Liver (tissue), 3 donors: ENCODE measurements around the gene SLC39A3.

Experiments used
- EGR1 ChIP-seq, 2 donors: IDR thresholded peaks; 2 replicates each; pipeline ENCODE4 v1.6.1; 2016 to 2018; ENCODE audit warnings: antibody characterized with exemption in 2 of 2, low read depth in 2 of 2
- FOXA1 ChIP-seq: IDR thresholded peaks from 2 replicates; pipeline ENCODE4 v1.6.1; 2016; ENCODE audit warnings: antibody characterized with exemption
- GABPA ChIP-seq, 2 donors: IDR thresholded peaks in 1 of 2; conservative IDR thresholded peaks in 1 of 2; 2 replicates each; pipeline ENCODE4 v1.6.1; 2016; ENCODE audit warnings: antibody characterized with exemption in 2 of 2, mild to moderate bottlenecking in 1 of 2, moderate library complexity in 1 of 2
- JUND ChIP-seq, 2 donors: IDR thresholded peaks; 2 replicates each; pipeline ENCODE4 v1.6.1; 2016; ENCODE audit warnings: antibody characterized with exemption in 2 of 2
- RAD21 ChIP-seq, 2 donors: IDR thresholded peaks; 2 replicates each; pipeline ENCODE4 v1.6.1; 2016; ENCODE audit warnings: antibody characterized with exemption in 2 of 2, mild to moderate bottlenecking in 2 of 2
- YY1 ChIP-seq: IDR thresholded peaks from 2 replicates; pipeline ENCODE4 v1.6.1; 2016; ENCODE audit warnings: antibody characterized with exemption, mild to moderate bottlenecking
- TF ChIP-seq, protein P1 (sequence below): fragments of 150-350 bp; IDR thresholded peaks from 2 replicates; pipeline ENCODE4 v1.5.1; 2017; ENCODE audit warnings: improper control_type of control experiment, low read depth, low read length; ENCODE audit not compliant: missing input control
- TF ChIP-seq, protein P2 (sequence below): IDR thresholded peaks from 2 replicates; pipeline ENCODE4 v1.6.1; 2016; ENCODE audit warnings: antibody characterized with exemption, mild to moderate bottlenecking
- donor health status: healthy.
- donor health status: healthy.

DNA sequence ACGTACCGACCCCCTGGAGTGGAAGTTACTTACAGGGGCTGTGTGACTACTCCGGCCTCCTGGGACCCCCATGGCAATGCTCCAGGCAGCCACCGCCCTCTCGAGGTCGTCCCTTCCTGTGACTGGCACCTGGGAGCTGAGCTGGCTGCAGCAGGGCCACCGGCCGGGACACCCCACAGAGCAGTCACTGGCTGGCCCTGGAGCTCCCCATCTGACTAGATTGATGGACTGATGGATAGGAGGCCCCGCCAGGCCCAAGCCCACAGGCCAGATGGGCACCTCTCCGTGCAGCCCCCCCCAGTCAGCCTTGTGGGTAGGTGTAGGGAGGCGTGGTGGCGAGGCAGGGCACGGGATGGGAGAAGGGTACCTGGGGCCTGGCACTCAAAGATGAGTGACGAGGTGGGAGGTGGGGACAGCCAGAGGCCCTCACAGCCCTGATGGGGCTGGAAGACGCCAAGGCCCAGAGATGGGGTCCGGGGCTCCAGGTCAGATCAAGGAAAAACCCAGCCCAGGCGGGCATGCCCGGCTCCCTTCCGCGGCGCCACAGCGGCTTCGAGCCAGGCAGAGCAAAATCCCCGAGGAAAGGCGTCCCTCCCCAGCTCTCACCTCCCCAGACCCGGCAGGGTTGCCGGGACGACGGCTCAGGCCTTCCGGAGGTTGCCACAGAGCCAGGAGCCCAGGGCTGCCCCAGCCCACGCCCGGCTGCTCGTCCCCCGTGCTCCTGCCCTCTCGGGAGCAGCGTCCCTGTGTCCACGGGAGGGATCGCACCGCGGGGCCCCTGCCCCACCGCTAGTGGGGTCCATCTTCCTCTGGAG, 8.4 kb downstream of the SLC39A3 start:
- TF ChIP-seq, protein P1, sequence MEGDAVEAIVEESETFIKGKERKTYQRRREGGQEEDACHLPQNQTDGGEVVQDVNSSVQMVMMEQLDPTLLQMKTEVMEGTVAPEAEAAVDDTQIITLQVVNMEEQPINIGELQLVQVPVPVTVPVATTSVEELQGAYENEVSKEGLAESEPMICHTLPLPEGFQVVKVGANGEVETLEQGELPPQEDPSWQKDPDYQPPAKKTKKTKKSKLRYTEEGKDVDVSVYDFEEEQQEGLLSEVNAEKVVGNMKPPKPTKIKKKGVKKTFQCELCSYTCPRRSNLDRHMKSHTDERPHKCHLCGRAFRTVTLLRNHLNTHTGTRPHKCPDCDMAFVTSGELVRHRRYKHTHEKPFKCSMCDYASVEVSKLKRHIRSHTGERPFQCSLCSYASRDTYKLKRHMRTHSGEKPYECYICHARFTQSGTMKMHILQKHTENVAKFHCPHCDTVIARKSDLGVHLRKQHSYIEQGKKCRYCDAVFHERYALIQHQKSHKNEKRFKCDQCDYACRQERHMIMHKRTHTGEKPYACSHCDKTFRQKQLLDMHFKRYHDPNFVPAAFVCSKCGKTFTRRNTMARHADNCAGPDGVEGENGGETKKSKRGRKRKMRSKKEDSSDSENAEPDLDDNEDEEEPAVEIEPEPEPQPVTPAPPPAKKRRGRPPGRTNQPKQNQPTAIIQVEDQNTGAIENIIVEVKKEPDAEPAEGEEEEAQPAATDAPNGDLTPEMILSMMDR = no peak
- TF ChIP-seq, protein P2, sequence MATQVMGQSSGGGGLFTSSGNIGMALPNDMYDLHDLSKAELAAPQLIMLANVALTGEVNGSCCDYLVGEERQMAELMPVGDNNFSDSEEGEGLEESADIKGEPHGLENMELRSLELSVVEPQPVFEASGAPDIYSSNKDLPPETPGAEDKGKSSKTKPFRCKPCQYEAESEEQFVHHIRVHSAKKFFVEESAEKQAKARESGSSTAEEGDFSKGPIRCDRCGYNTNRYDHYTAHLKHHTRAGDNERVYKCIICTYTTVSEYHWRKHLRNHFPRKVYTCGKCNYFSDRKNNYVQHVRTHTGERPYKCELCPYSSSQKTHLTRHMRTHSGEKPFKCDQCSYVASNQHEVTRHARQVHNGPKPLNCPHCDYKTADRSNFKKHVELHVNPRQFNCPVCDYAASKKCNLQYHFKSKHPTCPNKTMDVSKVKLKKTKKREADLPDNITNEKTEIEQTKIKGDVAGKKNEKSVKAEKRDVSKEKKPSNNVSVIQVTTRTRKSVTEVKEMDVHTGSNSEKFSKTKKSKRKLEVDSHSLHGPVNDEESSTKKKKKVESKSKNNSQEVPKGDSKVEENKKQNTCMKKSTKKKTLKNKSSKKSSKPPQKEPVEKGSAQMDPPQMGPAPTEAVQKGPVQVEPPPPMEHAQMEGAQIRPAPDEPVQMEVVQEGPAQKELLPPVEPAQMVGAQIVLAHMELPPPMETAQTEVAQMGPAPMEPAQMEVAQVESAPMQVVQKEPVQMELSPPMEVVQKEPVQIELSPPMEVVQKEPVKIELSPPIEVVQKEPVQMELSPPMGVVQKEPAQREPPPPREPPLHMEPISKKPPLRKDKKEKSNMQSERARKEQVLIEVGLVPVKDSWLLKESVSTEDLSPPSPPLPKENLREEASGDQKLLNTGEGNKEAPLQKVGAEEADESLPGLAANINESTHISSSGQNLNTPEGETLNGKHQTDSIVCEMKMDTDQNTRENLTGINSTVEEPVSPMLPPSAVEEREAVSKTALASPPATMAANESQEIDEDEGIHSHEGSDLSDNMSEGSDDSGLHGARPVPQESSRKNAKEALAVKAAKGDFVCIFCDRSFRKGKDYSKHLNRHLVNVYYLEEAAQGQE = no peak
- no peak for TF ChIP-seq FOXA1
- no peak for TF ChIP-seq EGR1 (IDR thresholded peaks at IDR 0.05; ENCODE audit: low read depth in 2 of 2)
- no peak for TF ChIP-seq RAD21 (IDR thresholded peaks at IDR 0.05)
- no peak for TF ChIP-seq GABPA (IDR thresholded peaks at IDR 0.05 in 1 of 2, conservative IDR thresholded peaks at IDR 0.05 in 1 of 2)
- TF ChIP-seq JUND (IDR thresholded peaks at IDR 0.05) = no peak
- no peak for TF ChIP-seq YY1
